ENCODE results near the gene ZNF791.

ZNF791 gene

DNA sequence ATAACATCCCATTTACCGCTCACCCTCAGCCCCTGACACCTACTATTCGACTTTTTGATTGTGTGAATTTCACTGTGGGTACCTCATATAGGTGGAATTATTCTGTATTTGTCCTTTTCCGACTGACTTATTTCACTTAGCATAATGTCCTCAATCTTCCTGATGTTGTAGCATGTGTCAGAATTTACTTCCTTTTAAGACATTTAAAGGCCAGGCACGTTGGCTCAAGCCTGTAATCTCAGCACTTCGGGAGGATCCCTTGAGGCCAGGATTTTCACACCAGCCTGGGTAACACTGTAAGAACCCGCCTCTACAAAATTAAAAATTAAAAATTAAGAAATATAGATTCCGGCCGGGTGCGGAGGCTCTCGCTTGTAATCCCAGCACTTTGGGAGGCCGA is 13.1 kb upstream of the ZNF791 start:
- TF ChIP-seq RAD21 (IDR thresholded peaks at IDR 0.05; ENCODE audit: low read depth) = no peak
- TF ChIP-seq, protein P1, sequence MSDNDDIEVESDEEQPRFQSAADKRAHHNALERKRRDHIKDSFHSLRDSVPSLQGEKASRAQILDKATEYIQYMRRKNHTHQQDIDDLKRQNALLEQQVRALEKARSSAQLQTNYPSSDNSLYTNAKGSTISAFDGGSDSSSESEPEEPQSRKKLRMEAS (IDR thresholded peaks at IDR 0.05) = no peak
- TF ChIP-seq TEAD4 (IDR thresholded peaks at IDR 0.05) = no peak
- no peak for TF ChIP-seq YY1 (IDR thresholded peaks at IDR 0.05; ENCODE audit: low read depth)
- TF ChIP-seq TCF12 (IDR thresholded peaks at IDR 0.05; ENCODE audit: low read depth) = no peak
- TF ChIP-seq, protein P2, sequence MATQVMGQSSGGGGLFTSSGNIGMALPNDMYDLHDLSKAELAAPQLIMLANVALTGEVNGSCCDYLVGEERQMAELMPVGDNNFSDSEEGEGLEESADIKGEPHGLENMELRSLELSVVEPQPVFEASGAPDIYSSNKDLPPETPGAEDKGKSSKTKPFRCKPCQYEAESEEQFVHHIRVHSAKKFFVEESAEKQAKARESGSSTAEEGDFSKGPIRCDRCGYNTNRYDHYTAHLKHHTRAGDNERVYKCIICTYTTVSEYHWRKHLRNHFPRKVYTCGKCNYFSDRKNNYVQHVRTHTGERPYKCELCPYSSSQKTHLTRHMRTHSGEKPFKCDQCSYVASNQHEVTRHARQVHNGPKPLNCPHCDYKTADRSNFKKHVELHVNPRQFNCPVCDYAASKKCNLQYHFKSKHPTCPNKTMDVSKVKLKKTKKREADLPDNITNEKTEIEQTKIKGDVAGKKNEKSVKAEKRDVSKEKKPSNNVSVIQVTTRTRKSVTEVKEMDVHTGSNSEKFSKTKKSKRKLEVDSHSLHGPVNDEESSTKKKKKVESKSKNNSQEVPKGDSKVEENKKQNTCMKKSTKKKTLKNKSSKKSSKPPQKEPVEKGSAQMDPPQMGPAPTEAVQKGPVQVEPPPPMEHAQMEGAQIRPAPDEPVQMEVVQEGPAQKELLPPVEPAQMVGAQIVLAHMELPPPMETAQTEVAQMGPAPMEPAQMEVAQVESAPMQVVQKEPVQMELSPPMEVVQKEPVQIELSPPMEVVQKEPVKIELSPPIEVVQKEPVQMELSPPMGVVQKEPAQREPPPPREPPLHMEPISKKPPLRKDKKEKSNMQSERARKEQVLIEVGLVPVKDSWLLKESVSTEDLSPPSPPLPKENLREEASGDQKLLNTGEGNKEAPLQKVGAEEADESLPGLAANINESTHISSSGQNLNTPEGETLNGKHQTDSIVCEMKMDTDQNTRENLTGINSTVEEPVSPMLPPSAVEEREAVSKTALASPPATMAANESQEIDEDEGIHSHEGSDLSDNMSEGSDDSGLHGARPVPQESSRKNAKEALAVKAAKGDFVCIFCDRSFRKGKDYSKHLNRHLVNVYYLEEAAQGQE (IDR thresholded peaks at IDR 0.05; ENCODE audit: low read depth) = no peak
- no peak for TF ChIP-seq EP300 (IDR thresholded peaks at IDR 0.05; ENCODE audit: borderline replicate concordance)
- TF ChIP-seq EGR1 (IDR thresholded peaks at IDR 0.05) = no peak

DNA sequence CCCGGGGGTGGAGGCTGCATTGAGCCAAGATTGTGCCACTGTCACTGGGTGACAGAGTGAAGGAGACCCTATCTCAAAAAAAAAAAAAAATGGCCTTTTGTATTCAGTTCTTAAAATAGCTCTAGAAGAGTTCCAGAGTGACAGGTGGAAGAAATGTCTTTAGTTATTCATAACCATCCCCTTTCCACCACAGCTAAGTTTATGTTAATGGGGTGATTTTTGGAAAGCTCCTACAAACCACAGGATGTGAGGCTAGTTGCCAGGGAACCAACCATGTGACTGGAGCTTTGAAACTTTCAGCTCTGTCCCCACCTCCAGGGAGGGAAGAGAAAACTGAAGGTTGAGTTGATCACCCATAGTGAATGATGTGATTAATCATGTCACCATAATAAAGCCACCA is 7.0 kb upstream of the ZNF791 start:
- no peak for TF ChIP-seq CEBPB (IDR thresholded peaks at IDR 0.05)
- TF ChIP-seq, protein P1 (IDR thresholded peaks at IDR 0.05) = no peak
- no peak for TF ChIP-seq YY1 (IDR thresholded peaks at IDR 0.05; ENCODE audit: low read depth)
- TF ChIP-seq, protein P3, sequence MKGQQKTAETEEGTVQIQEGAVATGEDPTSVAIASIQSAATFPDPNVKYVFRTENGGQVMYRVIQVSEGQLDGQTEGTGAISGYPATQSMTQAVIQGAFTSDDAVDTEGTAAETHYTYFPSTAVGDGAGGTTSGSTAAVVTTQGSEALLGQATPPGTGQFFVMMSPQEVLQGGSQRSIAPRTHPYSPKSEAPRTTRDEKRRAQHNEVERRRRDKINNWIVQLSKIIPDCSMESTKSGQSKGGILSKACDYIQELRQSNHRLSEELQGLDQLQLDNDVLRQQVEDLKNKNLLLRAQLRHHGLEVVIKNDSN (IDR thresholded peaks at IDR 0.05) = no peak
- TF ChIP-seq NFIC (IDR thresholded peaks at IDR 0.05) = no peak
- no peak for TF ChIP-seq ZBTB7A (IDR thresholded peaks at IDR 0.05; ENCODE audit: low read depth)
- no peak for TF ChIP-seq RAD21 (IDR thresholded peaks at IDR 0.05; ENCODE audit: low read depth)
- TF ChIP-seq TEAD4 (IDR thresholded peaks at IDR 0.05) = no peak
- no peak for TF ChIP-seq EGR1 (IDR thresholded peaks at IDR 0.05)
- TF ChIP-seq, protein P2 (IDR thresholded peaks at IDR 0.05; ENCODE audit: low read depth) = no peak
- TF ChIP-seq TAF1 (IDR thresholded peaks at IDR 0.05; ENCODE audit: low read depth) = no peak
- no peak for TF ChIP-seq EP300 (IDR thresholded peaks at IDR 0.05; ENCODE audit: borderline replicate concordance)
- TF ChIP-seq FOXM1 (IDR thresholded peaks at IDR 0.05; ENCODE audit: borderline replicate concordance, low read depth) = no peak
- TF ChIP-seq CREB1 (IDR thresholded peaks at IDR 0.05; ENCODE audit: low read depth) = no peak
- TF ChIP-seq TCF12 (IDR thresholded peaks at IDR 0.05; ENCODE audit: low read depth) = no peak

DNA sequence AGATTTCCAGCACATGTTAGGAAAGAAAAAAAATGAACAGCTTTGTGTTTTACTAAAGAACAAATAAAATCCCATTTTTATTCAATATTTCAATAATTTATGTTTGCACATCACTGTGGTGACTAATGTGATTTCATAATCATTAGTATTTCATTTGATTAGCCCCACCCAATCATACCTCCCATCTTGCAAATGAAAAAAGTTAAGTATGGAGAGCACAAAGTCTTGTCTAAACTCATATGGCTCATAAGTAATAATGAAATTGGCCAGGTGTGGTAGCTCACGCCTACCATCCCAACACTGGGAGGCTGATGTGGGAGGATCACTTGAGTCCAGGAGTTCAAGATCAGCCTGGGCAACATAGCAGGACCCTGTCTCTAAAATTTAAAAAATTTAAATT is 3.9 kb upstream of the ZNF791 start:
- TF ChIP-seq YY1 (IDR thresholded peaks at IDR 0.05; ENCODE audit: low read depth) = no peak

DNA sequence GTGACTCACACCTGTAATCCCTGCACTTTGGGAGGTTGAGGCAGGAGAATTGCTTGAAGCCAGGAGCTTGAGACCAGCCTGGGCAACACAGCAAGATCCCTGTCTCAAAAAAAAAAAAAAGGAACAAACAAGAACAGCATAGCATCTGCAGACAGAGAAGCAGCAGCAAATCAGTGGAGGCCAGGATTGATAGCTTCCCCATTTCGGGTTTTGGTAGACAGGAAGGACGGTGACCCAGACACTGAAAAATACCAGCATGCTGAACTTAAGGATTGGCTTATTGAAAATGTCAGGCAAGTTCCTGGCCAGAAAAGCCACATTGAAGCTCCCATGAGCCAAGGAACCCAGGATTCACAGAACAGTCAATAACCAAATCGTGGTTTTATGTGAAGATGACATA is 3.1 kb upstream of the ZNF791 start:
- TF ChIP-seq FOXM1 (IDR thresholded peaks at IDR 0.05; ENCODE audit: borderline replicate concordance, low read depth) = no peak

DNA sequence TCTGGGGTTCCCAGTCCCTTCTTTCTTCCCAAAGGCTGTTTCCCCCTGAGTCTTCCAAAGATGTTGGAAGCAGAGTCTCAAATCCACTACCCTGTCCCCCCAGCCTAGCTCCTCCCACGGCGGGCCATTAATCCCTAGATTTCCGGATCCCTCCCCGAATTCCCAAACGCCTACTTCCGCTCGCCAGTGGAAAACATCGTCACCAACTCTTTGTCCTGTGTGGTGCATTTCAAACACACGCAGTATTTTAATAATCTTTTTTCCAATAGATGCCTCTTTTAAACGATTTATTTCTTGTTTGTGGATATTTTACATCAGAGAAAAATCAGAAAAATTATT is 610 bp downstream of the ZNF791 start:
- TF ChIP-seq TAF1 (IDR thresholded peaks at IDR 0.05; ENCODE audit: low read depth) = no peak
- TF ChIP-seq NFIC (IDR thresholded peaks at IDR 0.05) = no peak
- no peak for TF ChIP-seq FOXM1 (IDR thresholded peaks at IDR 0.05; ENCODE audit: borderline replicate concordance, low read depth)
- no peak for TF ChIP-seq CREB1 (IDR thresholded peaks at IDR 0.05; ENCODE audit: low read depth)
- TF ChIP-seq, protein P2 (IDR thresholded peaks at IDR 0.05; ENCODE audit: low read depth) = no peak
- TF ChIP-seq, protein P1 (IDR thresholded peaks at IDR 0.05) = no peak
- TF ChIP-seq TEAD4 (IDR thresholded peaks at IDR 0.05) = no peak
- TF ChIP-seq, protein P3 (IDR thresholded peaks at IDR 0.05) = no peak
- TF ChIP-seq CEBPB (IDR thresholded peaks at IDR 0.05) = no peak
- no peak for TF ChIP-seq TCF12 (IDR thresholded peaks at IDR 0.05; ENCODE audit: low read depth)
- TF ChIP-seq EGR1 (IDR thresholded peaks at IDR 0.05) = no peak
- TF ChIP-seq RAD21 (IDR thresholded peaks at IDR 0.05; ENCODE audit: low read depth) = no peak
- TF ChIP-seq ZBTB7A (IDR thresholded peaks at IDR 0.05; ENCODE audit: low read depth) = no peak
- TF ChIP-seq EP300 (IDR thresholded peaks at IDR 0.05; ENCODE audit: borderline replicate concordance) = no peak
- TF ChIP-seq YY1 (IDR thresholded peaks at IDR 0.05; ENCODE audit: low read depth) = no peak
